Measurements from ENCODE around the gene IFT25. TPM values are rescaled to one million over a fixed set of nuclear protein-coding genes. Genes with fewer than 3 reads are reported as not detected.

IFT25 gene
- total and polyA plus RNA-seq, 7 donors: 4.6 to 10.3 (median 5.4) TPM

DNA sequence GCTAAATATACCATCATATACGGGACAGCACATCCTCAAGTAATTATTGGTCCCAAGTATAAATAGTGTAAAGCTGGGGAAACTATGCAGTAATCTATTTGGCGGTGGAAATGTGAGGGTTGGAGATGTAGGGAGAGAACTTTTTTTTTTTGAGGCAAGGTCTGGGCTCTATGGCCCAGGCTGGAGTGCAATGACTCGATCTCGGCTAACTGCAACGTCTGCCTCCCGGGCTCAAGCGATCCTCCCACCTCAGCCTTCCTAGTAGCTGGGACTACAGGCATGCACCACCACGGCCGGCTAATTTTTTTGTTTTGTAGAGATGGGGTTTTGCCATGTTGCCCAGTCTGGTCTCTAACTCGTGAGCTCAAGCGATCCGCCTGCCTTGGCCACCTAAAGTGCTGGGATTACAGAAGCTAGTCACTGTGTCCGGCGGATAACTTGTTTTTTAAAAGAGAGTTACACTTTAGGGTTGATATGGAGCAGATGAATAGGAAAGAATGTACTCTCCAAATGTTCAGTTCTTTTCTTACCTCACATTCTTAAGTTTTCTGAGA is 1.9 kb downstream of the IFT25 start:
- TF ChIP-seq, protein P1, sequence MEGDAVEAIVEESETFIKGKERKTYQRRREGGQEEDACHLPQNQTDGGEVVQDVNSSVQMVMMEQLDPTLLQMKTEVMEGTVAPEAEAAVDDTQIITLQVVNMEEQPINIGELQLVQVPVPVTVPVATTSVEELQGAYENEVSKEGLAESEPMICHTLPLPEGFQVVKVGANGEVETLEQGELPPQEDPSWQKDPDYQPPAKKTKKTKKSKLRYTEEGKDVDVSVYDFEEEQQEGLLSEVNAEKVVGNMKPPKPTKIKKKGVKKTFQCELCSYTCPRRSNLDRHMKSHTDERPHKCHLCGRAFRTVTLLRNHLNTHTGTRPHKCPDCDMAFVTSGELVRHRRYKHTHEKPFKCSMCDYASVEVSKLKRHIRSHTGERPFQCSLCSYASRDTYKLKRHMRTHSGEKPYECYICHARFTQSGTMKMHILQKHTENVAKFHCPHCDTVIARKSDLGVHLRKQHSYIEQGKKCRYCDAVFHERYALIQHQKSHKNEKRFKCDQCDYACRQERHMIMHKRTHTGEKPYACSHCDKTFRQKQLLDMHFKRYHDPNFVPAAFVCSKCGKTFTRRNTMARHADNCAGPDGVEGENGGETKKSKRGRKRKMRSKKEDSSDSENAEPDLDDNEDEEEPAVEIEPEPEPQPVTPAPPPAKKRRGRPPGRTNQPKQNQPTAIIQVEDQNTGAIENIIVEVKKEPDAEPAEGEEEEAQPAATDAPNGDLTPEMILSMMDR (IDR thresholded peaks at IDR 0.05): no peak
- peaks cover 20% of the 10 kb centered on the region for H3K4me1 ChIP-seq
- H3K27me3 ChIP-seq (ENCODE audit: insufficient read depth in 3 of 3, low read length in 2 of 3): no peaks in the 10 kb centered on the region
- WGBS, 3 donors: 92 to 95% (median 94%) methylated on average over 14 of the region's 14 CpGs
- intact Hi-C loops (cut with DNase I): loop anchor here in 1 of 2 donors (2.0 kb wide), 1 partner anchor 53 kb away; no protein-coding TSS in a partner anchor
- no peak overlapping the region for H3K4me3 ChIP-seq
- peaks cover 0 to 1% of the 10 kb centered on the region in 2 donors for H3K36me3 ChIP-seq (ENCODE audit: insufficient read depth in 1 of 2, low read depth in 1 of 2)
- ATAC-seq (no peak), DNase-seq (no peak)
- H3K9me3 ChIP-seq: no peaks in the 10 kb centered on the region
- no peak overlapping the region for H3K27ac ChIP-seq

GRCh38 chr1:53943090-53943489 is 2.4 kb downstream of the IFT25 start:
- 93 to 97% (median 95%) methylated on average over 6 of the region's 6 CpGs for WGBS, 3 donors
- intact Hi-C loops (cut with DNase I): no loop called here
- Histone ChIP-seq H3K9me3 (no peaks in the 10 kb centered on the region), H3K27ac (no peak overlapping the region), H3K27me3 (ENCODE audit: insufficient read depth in 3 of 3, low read length in 2 of 3) (no peaks in the 10 kb centered on the region), H3K4me3 (no peak overlapping the region), H3K4me1 (peaks cover 20% of the 10 kb centered on the region), H3K36me3 (ENCODE audit: insufficient read depth in 1 of 2, low read depth in 1 of 2) (peaks cover 0 to 6% of the 10 kb centered on the region in 2 donors)
- TF ChIP-seq, protein P1 (IDR thresholded peaks at IDR 0.05): no peak
- no peak for DNase-seq
- ATAC-seq: no peak

DNA sequence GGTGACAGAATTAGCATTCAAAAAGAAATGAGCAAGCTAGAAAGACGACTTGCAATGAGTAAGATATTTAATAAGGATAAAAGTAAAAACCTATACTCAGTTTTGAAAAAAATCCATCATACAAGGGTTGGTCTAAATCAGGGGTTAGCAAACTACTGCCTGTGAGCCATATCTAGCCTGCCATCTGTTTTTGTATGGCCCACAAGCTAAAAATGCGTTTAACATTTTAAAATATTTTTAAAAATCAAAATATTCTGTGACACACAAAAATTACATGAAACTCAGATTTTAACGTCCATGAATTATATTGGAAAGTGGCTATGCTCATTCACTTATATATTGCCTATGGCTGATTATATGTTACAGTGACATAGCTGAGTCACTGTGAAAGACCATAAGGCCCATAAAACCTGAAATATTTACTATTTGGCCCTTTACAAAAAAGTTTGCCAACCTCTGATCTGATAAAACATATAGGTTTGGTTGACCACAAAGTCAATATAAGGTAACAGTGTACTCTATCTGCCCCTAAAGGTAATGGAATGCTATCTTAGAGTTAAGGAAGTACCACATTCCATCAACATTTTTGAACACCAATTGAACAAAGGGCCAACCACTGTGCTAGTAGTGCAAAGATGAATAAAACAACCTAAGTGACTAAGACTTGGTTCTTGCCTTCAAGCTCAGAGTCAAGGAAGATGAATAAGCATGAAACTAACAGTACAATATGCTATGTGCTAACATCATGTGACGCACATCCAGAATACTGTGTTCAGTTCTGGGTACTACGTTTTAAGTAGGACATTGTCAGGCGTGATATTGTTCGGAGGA is 3.2 kb downstream of the IFT25 start:
- TF ChIP-seq, protein P1 (IDR thresholded peaks at IDR 0.05): no peak
- Histone ChIP-seq H3K4me3 (no peak overlapping the region), H3K4me1 (peaks cover 15% of the 10 kb centered on the region), H3K9me3 (no peaks in the 10 kb centered on the region), H3K27me3 (ENCODE audit: insufficient read depth in 3 of 3, low read length in 2 of 3) (no peaks in the 10 kb centered on the region), H3K36me3 (ENCODE audit: insufficient read depth in 1 of 2, low read depth in 1 of 2) (peaks cover 0 to 14% of the 10 kb centered on the region in 2 donors), H3K27ac (no peak overlapping the region)
- ATAC-seq (no peak), DNase-seq (no peak)
- intact Hi-C loops (cut with DNase I): no loop called here
- WGBS, 3 donors: 92% methylated on average over 7 of the region's 7 CpGs

DNA sequence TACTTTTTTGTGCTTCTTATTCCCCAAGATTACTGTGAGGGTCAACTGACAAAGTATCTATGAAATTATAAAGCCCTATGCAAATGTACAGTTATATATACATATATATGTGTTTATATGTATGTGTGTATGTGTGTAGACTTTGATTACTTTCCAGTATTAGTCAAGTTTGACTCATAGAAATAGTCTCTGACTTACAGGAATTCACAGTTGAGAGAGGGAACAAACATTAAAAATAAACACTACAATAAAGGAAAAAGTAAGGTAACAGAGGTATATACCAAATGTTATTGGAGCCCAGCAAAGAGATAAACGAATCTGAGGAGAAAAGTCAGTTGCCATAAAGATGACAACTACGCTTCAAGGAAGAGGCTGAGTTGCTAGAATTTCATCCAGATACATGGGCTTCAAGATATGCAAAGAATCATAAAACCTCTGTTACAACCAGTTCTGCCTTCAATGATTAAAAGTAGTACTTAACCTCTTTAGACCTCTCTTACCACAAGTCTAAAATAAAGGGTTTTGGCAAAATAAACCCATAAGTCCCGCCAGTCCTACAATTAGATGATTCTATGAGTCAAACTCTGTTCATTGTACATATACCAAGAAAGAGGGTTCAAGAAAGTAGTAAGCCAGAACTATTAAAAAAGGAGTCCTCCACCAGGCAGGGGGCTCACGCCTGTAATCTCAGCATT is 7.2 kb downstream of the IFT25 start:
- TF ChIP-seq, protein P1 (IDR thresholded peaks at IDR 0.05): no peak
- Histone ChIP-seq H3K27ac (no peak overlapping the region), H3K36me3 (ENCODE audit: insufficient read depth in 1 of 2, low read depth in 1 of 2) (peaks cover 0 to 14% of the 10 kb centered on the region in 2 donors), H3K4me3 (no peak overlapping the region), H3K9me3 (no peaks in the 10 kb centered on the region), H3K27me3 (ENCODE audit: insufficient read depth in 3 of 3, low read length in 2 of 3) (no peaks in the 10 kb centered on the region), H3K4me1 (no peaks in the 10 kb centered on the region)
- WGBS, 3 donors: 96 to 98% (median 98%) methylated on average over 4 of the region's 4 CpGs
- intact Hi-C loops (cut with DNase I): no loop called here
- DNase-seq (no peak), ATAC-seq (no peak)

Data from psoas muscle (tissue), 8 donors.